Measurements from ENCODE around the gene CLIC3.
"Not testable (repeated sequence)": the region's sequence is repeated elsewhere in the genome, so short reads cannot be mapped to it uniquely, and the experiment has no call there.

The CLIC3 gene

DNA sequence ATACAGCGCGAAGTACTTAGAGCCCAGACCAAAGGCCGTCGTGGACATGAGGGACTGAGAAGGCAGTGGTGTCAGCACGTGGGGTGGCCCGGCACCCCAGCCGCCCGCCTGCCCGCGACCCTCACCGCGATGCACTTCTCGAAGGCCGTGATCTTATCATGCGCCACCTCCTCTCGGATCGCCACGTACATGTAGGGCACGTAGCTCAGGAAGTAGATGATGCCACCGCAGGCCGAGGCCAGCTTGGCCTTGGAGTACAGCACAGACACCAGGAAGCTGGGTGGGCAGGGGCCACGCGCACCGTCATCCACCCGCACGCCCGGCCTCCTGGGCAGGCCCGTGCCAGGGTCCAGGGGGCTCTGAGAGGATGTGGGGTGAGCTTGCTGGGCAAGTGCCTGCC is 20.7 kb upstream of the CLIC3 start:
- no peak for DNase-seq (ENCODE audit: low read depth in 2 of 2)

DNA sequence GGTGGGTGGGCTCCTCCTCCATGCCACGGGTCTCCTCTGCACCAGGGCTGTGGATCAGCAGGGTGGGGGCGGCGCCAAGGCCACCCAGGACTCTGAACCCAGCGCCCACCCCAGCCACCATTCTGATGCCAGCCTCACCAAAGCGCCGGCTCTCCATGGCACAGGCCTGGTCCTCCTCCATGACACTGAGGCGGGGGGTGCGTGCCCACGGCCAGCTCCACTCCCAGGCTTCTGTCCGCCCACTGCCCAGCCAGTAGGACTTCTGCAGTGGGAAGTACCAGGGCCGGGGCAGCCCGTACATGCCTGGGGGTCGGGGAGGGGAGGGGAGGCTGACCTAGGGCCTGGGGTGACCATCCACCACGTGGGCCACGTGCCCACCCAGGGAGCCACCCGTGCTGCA is 20.1 kb upstream of the CLIC3 start:
- no peak for DNase-seq (ENCODE audit: low read depth in 2 of 2)

DNA sequence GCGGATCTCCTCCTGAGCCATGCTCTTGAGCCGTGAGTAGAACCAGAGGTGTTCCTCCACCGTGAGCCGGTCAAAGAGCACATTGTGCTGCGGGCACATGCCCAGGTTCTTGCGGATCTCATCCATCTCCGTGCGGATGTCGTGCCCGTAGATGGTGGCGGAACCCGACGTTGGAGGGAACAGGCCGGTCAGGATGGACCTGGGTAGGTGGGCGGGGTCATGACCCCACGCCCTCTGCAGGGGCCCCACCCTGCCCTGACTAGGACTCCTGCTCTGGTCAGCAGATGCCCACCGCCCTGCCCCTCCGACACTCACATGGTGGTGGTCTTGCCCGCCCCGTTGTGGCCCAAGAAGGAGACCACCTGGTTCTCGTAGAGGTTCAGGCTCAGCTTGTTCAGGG is 19.6 kb upstream of the CLIC3 start:
- no peak for DNase-seq (ENCODE audit: low read depth in 2 of 2)

DNA sequence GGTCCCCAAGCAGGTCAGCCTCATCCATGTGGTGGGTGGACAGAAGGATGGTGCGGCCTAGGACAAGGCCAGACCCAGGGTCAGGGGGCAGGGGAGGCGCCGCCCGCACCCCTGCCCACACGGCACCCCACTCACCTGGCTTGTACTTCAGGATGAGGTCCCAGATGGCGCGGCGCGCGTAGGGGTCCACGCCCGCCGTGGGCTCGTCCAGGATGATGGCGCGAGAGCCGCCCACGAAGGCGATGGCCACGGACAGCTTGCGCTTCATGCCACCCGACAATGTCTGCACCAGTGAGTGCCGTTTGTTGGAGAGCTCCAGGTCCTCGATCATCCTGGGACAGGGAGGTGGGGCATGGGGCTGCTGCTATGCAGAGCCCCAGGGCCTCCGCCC is 19.2 kb upstream of the CLIC3 start:
- no peak for DNase-seq (ENCODE audit: low read depth in 2 of 2)

DNA sequence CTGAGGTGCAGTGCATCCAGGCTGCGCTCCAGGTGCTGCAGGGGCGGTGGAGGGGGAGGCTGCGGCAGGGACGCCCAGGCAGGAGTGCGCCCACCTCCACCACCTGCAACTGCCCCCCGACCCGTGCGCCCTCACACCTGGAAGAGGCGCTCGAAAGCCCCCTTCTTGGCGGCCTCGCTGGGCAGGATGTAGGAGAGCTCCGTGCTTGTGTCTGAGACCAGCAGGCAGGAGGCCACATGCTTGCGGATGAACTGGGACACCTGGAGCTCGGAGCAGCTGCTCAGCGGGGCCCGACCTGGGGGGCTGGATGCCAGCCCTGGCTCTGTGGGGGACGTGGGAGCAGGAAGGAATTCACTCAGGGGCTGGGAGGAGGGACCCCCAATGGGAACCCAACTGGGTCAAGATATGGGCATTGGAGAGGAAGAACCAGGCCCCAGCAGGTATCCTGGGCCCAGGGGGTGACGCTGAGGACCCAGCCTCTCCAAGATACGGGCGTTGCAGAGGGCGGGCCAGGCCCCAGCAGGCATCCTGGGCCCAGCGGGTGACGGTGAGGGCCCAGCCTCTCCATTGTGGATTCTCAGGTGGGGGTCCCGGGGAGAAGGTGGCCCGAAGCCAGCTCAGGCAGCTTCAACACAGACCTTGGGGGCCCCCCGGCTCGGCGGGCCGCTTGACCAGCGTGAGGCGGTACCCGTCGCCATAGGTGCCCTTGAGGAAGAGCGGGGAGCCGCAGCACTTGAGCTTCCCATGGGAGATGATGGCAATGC is 18.6 kb upstream of the CLIC3 start:
- no peak for DNase-seq (ENCODE audit: low read depth in 2 of 2)

DNA sequence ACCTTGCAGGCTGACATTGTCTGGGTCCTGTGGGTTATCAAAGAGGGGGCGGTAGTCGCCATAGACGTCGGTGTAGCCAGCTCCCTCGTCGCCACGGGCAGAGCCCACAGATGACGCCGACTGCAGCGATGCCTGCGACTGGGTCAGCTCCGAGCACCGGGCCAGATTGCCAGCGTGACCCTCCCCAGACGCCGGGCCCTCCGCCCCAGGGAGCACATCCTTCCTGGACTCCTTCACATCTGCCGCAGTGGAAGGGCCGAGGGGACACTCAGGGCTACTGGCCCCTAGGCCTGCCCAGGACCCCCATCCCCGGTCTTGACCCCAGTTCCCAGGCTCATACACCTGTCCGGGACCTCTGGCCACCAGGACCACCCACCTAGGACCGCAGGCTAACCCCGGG is 17.8 kb upstream of the CLIC3 start:
- DNase-seq (ENCODE audit: low read depth in 2 of 2), result no peak

DNA sequence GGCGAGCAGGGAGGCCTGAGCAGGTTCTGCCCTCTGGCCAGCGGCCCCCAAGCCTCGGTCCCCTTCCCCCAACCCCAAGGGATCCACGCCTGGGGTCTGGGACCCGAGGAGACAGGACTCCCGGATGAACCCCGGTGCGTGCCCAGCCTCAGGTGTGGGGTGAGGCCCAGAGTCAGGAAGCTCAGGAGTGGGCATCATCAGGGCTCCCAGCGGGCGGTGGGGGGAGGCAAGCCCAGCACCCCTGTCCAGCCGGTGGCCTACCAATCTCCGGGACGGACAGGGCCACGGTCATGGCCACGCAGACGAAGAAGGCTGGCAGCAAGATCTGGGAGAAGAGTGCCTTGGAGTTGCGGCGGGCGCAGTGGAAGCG is 17.2 kb upstream of the CLIC3 start:
- DNase-seq (ENCODE audit: low read depth in 2 of 2), result no peak

DNA sequence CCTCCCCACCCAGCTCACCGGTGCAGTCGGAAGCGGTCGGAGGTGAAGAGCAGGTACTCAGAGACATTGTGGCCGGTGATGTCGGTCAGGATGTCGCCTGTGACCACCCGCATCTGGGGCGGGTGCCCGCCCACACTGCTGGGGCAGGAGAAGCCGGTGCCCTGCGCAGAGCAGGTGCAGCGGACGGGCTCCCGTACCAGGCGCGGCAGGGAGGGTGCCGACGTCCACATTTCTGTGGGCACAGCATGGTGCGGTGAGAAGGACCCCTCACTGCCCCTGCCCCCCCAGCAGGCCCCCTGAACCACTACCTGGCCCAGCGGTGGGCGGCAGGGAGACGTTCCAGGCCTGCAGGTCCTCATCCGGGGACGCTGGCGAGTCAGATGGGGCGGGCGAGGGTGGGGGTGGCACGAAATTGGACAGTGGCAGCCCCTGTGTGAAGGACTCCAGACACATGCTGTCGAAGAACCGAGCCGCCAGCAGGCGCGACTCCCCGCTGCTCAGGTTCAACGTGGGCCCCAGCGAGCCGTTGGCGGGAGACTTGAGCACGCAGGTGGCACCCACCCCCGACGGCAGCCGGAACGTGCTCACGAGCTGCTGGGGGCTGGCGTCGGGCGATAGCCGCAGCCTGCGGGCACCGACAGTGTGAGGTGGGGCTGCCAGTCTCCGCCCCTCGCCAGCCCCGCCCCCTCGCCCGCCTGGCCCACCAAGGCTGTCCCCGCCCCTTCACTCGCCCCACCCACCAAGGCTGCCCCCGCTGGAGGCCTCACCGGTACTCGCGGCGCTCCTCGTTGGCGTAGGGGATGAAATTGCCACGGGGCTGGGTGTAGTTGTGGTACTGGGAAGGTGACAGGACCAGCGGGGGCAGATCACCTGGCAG is 16.6 kb upstream of the CLIC3 start:
- DNase-seq (ENCODE audit: low read depth in 2 of 2), result no peak

DNA sequence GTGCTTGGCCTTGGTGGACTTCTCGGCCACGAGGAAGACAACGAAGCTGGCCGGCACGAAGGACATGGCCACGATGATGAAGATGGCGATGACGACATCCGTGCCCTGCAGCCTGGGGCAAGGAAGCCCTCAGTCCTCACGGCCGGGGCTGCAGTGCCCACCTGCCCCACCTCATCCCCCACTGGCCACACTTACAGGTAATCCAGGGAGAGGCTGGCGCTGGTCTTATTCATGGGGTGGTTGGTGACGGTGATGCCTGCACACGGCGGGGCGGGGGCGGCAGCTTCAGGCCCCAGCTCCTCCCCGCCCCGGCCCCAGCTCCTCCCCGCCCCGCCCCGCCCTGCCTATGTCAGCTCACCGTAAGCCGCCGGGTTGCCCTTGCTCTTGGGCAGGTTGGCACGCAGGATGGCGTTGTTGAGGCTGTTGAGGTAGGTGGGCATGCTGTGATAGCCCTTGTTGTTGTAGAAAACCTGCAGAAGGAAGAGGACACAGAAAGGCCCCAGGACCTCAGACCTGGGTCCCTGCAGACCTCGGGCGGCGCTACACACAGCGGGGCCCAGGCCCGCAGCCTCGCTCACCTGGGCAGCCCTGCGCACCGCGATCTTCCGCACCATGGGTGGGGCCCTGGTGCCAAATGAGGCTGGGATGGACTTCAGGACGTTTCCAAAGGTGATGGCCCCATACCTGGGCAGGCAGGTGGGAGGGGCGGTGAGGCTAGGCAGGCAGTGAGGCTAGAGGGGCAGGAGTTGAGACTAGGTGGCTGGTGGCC is 15.7 kb upstream of the CLIC3 start:
- no peak for DNase-seq (ENCODE audit: low read depth in 2 of 2)

DNA sequence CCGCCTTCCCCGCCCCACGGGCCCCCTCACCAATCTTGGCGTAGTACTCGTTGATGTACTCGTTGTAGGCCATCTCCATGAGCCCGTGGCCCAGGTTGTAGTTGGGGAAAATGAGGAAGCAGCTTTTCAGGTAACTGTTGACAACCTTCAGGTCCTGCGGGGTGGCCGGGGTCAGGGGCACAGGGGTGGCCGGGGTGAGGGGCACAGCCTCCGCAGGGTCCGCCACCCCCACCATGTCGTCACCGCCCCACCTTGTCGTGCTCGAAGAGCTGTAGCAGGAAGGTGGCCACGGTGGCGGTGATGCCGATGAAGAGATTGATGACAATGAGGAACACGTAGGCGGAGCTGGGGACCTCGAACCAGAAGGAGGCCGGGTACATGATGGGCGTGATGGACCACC is 14.8 kb upstream of the CLIC3 start:
- no peak for DNase-seq (ENCODE audit: low read depth in 2 of 2)

DNA sequence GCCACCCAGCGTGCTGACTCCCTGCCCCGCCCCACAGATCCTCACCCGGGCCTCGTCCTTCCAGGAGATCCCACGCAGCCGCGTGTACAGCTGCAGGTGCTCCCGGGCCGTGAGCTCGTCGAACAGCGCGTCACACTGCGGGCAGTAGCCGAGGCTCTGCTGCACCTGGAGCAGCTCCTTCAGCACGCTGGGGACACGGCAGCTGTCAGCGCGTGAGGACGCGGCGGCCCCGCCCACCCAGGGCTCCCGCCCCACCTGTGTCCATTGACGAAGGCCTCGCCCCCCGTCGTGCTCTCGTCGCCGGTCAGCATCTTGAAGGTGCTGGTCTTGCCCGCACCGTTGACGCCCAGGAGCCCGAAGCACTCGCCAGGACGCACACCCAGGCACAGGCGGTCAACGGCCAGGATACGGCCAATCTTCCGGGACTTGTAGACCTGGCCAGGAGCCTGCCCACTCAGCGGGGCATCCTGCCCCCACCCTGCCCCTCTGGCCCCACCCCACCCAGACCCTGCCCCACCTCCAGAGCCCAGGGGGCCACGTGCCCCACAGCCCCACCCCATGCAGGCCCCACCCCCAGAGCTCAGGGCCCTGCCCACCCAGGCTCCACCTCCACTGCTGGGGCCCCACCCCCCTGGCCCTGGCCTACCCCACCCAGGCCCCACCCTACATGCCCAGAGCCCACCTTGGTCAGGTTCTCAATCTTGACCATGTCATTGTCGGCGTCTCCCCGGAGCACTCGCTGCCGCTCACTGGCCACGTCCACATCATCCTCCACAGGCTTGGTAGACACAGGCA is 13.8 kb upstream of the CLIC3 start:
- no peak for DNase-seq (ENCODE audit: low read depth in 2 of 2)

DNA sequence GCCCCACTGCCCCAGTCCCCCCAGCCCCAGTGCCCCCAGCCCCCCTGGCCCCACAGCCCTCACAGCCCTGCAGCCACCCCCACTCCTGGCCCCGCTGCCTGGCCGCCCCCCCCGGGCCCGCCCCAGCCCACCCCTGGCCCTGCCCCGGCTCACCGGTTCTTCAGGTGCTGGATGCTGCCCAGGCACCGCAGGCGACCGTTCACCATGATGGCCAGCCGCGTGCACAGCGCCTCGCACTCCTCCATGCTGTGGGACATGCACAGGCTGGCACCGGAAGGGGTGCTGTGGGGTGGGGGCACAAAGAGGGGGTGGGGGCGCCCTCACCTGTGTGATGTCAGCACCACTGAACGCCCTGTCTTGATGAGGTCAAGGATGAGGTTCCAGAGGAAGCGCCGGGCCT is 12.8 kb upstream of the CLIC3 start:
- no peak for DNase-seq (ENCODE audit: low read depth in 2 of 2)

DNA sequence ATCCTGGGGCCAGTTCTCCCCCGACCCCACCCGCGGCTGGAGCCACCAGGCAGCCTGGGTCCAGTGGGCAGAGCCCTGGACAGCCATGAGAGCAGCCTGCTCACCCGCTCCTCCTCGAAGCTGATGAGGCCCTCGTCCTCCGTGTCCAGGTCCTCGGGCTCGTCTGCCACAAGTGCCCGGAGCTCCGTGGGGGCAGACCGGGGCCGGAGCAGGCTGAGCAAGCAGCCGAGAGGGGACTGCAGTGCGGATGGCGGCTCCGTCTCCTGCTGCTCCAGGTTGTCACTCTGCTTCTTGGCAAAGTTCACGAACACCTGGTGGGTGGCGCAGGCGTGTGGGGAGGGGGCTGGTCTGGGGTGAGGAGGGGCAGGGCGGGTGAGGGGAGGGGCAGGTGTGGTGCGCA is 11.9 kb upstream of the CLIC3 start:
- DNase-seq (ENCODE audit: low read depth in 2 of 2), result no peak

DNA sequence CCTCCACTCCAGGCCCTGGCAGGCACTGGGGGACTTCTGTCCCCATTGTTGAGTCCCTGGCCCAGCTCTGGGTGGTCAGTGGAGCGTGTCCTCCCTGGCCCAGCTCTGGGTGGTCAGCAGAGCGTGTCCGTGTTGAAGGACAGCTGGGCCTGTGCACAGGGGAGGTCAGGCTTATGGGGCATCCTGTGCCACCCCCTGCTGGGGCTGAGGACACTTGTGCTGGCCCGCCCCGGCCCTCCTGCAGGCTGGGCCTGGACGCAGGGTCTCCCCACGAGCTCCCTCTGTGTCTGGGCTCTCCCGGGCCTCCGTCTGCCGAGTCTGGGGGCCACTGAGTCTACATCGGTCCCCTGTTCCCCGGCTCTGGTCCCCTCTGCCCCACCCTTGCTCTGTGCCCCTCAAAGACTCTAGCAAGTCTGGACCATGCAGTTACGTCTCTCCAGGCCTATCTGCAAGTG is 11.5 kb upstream of the CLIC3 start:
- no peak for DNase-seq (ENCODE audit: low read depth in 2 of 2)

DNA sequence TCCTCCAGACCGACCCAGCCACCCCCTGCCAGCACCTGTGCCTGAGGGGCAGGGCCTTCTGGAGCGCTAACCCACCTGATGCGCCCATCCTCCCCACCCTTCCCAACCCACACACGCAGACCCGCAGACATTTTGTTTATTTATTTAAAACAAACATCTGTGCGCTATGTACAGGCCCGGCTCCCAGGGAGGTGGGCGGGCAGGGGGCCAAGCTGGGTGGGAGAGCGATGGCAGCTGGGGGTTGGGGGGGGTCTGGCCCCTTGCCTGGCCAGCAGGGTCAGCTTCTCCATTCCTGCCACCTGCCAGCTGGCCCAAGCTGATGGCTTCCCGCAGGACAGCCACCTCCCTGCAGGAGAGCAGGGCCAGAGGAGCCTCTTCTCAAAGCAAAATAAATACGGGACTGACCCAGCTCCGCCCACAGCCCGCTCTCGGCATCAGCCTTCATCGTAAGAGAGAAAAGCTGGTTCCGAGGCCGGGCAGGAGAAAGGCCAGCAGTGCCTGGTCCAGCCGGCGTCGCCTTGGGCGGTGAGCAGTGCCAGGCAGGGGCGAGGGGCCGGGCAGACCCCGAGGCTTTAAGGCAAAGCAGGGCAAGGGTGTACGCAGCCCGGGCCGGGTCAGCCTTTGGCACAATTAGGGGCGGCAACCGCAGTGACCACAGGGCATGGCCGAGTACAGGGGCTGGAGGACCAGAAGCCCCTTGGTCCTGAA is 10.9 kb upstream of the CLIC3 start:
- DNase-seq (ENCODE audit: low read depth in 2 of 2), result no peak

DNA sequence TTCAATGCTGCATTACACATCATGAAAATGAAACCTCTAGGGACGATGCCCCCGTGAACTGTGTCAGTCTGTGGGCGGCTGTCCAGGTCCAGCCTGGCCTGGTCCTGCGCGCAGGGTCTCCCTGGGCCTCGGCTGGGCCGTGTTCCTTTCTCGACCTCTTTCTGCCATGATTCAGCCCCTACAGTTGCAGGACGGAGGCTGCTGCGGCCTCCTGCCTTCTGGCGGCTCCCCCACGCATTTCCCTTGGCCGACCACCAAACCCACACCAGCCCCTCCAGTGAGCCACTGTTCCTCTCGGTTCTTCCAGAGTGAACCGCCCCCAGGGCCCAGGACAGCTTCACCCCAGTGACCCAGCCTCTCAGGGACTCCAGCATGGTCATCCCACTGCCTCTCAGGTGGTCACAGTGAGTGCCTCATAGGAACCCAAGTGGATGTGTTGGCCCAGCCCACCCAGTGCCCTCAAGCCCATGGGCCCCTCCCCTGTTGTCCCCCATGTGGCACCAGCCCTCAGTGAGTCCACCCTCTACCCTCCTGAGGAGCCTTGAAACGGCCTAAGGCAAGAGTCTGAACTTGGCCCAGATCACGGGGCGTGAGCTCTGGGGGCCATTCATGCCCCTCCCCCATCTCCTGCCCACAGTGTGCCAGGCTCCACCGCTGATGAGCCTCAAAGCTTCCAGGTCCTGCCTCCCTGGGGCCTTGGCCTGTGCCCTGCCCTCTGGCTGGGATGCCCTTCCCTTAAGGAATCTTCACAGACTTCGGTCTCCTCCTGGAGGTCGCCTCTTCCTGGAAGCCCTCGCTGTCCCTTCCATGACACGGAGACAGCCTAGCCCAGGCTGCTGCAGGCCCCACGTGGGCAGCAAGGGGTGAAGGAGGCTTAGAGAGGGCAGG is 10.0 kb upstream of the CLIC3 start:
- DNase-seq (ENCODE audit: low read depth in 2 of 2), result no peak

DNA sequence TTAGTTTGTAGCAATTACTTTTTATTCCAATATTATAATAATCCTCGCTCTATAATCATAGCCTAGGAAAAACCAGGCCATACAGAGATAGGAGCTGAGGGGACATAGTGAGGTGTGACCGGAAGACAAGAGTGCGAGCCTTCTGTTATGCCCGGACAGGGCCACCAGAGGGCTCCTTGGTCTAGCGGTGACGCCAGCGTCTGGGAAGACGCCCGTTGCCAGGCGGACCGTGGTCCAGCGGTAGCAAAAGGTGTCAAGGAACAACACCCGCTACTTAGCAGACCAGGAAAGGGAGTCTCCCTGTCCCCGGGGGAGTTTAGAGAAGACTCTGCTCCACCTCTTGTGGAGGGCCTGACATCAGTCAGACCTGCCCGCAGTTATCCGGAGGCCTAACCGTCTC is 7.9 kb upstream of the CLIC3 start:
- not testable (repeated sequence) for DNase-seq (ENCODE audit: low read depth in 2 of 2)

DNA sequence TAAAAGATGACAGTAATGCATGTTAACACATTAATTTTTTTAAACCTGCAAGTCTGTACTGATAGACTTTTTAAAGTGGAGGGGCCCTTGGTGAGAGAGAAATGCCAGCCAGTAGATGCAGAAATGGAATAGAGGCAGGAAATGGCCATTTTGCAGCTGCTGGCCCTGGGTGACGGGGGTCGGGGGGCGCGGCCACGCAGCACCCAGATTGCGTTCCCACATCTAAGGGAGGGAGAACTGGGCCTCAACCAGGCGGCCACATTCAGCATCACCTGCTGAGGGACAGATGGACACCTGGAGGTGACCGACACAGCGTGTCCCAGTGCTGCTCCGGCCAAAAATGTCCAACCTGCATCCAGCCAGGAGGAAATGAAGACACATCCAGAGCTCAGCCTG is 6.3 kb upstream of the CLIC3 start:
- no peak for DNase-seq (ENCODE audit: low read depth in 2 of 2)

DNA sequence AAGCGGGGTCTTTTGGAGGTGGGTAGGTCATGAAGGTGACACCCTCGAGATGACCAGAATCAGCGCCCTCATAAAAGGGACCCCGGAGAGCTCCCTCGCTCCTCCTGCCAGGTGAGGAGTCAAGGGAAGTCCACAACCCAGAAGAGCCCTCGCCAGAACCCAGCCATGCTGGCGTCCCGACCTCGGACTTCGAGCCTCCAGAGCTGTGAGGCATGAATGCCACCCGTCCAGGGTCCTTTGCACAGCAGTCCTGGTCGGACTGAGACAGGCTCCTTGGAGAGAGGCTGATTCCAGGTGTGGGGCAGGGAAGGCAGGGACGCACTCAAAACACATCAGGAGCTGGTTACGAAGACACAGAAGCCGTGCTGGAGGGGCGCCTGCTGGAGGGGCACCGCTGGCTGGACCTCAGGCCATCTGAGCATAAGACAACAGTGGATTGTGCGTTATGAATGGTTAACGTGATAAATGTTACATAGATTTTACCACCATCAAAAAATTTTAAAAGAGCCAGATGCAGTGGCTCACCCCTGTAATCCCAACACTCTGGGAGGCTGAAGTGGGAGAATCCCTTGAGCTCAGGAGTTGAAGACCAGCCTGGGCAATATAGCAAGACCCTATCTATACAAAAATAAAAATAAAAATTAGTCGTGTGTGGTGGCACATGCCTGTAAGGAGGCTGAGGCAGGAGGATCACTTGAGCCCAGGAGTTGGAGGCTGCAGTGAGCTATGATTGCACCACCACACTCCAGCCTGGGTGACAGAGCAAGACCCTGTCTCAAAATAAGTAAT is 5.7 kb upstream of the CLIC3 start:
- DNase-seq (ENCODE audit: low read depth in 2 of 2), result no peak
